Endodermal cell (in vitro differentiated cells): ENCODE results near the gene EPS8L2. TPM values are rescaled to one million over a fixed set of nuclear protein-coding genes. Genes with fewer than 3 reads are reported as not detected.

Experiments used
- DNase-seq: peaks from one replicate; pipeline ENCODE4 v3.0.0-alpha.2; 2017
- H3K27ac ChIP-seq: 2 replicates; pipeline ENCODE4 v1.5.1; 2013; ENCODE audit warnings: mild to moderate bottlenecking, low read depth, low read length, moderate library complexity
- H3K27me3 ChIP-seq: 2 replicates; pipeline ENCODE4 v1.6.1; 2013; ENCODE audit warnings: mild to moderate bottlenecking, low read length, moderate library complexity; ENCODE audit not compliant: insufficient read depth, control insufficient read depth, poor library complexity, severe bottlenecking
- H3K36me3 ChIP-seq: 2 replicates; pipeline ENCODE4 v1.7.0; 2013; ENCODE audit warnings: mild to moderate bottlenecking, low read length, moderate library complexity; ENCODE audit not compliant: control insufficient read depth, insufficient read depth
- H3K4me1 ChIP-seq: one replicate; pipeline ENCODE4 v1.7.0; 2013; ENCODE audit warnings: low read length; ENCODE audit not compliant: control insufficient read depth, insufficient read depth
- H3K4me3 ChIP-seq: 2 replicates; pipeline ENCODE4 v1.5.1; 2013; ENCODE audit warnings: mild to moderate bottlenecking, low read length, moderate library complexity
- H3K9ac ChIP-seq: 2 replicates; pipeline ENCODE4 v1.6.1; 2013; ENCODE audit warnings: mild to moderate bottlenecking, low read length, moderate library complexity; ENCODE audit not compliant: poor library complexity, severe bottlenecking; ENCODE audit errors: extremely low read depth
- H3K9me3 ChIP-seq: 2 replicates; pipeline ENCODE4 v1.6.1; 2013; ENCODE audit warnings: mild to moderate bottlenecking, low read length, moderate library complexity; ENCODE audit not compliant: control insufficient read depth
- H3K27ac Mint-ChIP-seq: 2 replicates; pipeline ENCODE4 v1.8.0; 2020; ENCODE audit warnings: mixed read lengths
- H3K27me3 Mint-ChIP-seq: 2 replicates; pipeline ENCODE4 v1.8.0; 2021; ENCODE audit warnings: mild to moderate bottlenecking, mixed read lengths; ENCODE audit not compliant: insufficient read depth
- H3K36me3 Mint-ChIP-seq: 2 replicates; pipeline ENCODE4 v1.8.0; 2020; ENCODE audit warnings: low read depth, mixed read lengths
- H3K4me1 Mint-ChIP-seq: 2 replicates; pipeline ENCODE4 v1.8.0; 2020; ENCODE audit warnings: mixed read lengths
- H3K4me3 Mint-ChIP-seq: 2 replicates; pipeline ENCODE4 v1.8.0; 2020; ENCODE audit warnings: mild to moderate bottlenecking, moderate library complexity, mixed read lengths
- H3K9me3 Mint-ChIP-seq: 2 replicates; pipeline ENCODE4 v1.8.0; 2020; ENCODE audit warnings: mild to moderate bottlenecking, mixed read lengths
- WGBS, 2 experiments: methylation state at CpG; one replicate each; pipeline versions ENCODE4 v1.1.5 to v1.1.7; 2013; ENCODE audit warnings: missing lambda C conversion rate in 2 of 2, mixed read lengths in 1 of 2; ENCODE audit not compliant: insufficient coverage in 1 of 2, insufficient read length in 1 of 2; 5-methylcytosine and 5-hydroxymethylcytosine counted together
- total RNA-seq, 2 donors: library from RNA; stranded (reverse); fragmentation: NEBNext Ultra II Directional in 1 of 2; extraction: Animal tissue kit (Norgen Biotek cat#: 25700) in 1 of 2; gene quantifications; 2 replicates in 1 of 2; 3 replicates in 1 of 2; pipeline ENCODE4 v1.2.1, GENCODE V29; 2021
- TF ChIP-seq, protein P1 (sequence below): fragments of 200-600 bp; sonication (generic); conservative IDR thresholded peaks from 2 replicates; pipeline ENCODE4 v1.5.0; 2021; ENCODE audit warnings: antibody characterized with exemption, mild to moderate bottlenecking

The EPS8L2 gene
- total RNA-seq, 2 donors from 2014 or later, result 26.2 to 28.0 TPM

DNA sequence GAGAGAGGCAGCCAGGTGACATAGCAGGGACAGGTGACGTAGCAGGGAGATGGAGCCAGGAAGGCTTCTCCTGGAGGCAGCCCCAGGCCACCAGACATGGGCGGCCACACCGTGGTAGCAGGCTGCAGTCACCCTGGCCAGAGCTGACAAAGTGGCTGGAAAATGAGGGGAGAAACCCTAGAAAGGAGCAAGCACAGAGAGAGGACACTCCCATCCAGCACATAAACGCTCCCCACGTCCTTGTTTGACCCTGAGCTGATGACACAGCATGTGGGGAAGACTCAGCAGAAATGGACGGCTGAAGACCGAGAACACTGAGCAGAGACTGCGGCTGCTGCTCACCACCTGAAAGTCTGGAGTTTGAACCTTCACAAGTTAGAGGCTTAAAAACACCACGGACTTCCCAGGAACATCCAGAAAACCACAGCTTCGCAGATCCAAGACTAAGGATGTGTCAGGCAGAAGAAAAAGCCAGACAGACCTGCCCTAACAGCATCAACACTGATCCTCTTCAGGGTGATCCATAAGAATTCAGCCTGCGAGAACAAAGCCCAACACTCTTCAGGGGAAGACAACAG, 40.2 kb upstream of the EPS8L2 start:
- Mint-ChIP-seq H3K4me1 (no peaks in the 10 kb centered on the region), H3K4me3 (no peak overlapping the region), H3K9me3 (no peaks in the 10 kb centered on the region), H3K27me3 (no peaks in the 10 kb centered on the region), H3K36me3 (peaks cover 33% of the 10 kb centered on the region), H3K27ac (peak overlapping the region; percentile 64)
- TF ChIP-seq, protein P1, sequence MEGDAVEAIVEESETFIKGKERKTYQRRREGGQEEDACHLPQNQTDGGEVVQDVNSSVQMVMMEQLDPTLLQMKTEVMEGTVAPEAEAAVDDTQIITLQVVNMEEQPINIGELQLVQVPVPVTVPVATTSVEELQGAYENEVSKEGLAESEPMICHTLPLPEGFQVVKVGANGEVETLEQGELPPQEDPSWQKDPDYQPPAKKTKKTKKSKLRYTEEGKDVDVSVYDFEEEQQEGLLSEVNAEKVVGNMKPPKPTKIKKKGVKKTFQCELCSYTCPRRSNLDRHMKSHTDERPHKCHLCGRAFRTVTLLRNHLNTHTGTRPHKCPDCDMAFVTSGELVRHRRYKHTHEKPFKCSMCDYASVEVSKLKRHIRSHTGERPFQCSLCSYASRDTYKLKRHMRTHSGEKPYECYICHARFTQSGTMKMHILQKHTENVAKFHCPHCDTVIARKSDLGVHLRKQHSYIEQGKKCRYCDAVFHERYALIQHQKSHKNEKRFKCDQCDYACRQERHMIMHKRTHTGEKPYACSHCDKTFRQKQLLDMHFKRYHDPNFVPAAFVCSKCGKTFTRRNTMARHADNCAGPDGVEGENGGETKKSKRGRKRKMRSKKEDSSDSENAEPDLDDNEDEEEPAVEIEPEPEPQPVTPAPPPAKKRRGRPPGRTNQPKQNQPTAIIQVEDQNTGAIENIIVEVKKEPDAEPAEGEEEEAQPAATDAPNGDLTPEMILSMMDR, result no peak
- no peaks in the 10 kb centered on the region for H3K4me1 ChIP-seq
- no peaks in the 10 kb centered on the region for H3K27me3 ChIP-seq
- no peak overlapping the region for H3K27ac ChIP-seq
- no peak overlapping the region for H3K4me3 ChIP-seq
- peaks cover 22% of the 10 kb centered on the region for H3K36me3 ChIP-seq
- 93% methylated on average over 8 to 11 of the region's 11 CpGs for WGBS, 2 experiments
- H3K9ac ChIP-seq, result no peak overlapping the region
- no peaks in the 10 kb centered on the region for H3K9me3 ChIP-seq
- no peak for DNase-seq

DNA sequence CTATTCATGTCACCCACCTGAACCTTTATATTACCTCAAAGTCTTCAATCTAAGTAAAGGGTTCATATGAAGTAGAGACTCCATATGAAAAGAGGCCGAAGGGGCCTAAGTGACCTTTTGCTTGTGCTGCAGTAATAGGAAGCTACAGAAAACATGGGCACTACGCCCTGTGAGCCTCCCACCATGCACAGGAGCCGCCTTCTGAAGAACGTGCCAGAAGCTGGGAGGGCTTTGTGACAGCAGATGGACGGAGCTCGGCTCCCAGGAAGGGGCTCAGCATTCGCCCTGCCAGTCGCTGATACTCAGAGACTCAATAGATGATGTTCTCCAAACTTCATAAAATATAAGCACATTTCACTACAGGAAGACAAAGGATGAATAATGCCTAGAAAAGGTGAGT, 32.2 kb upstream of the EPS8L2 start:
- Mint-ChIP-seq H3K4me1 (no peaks in the 10 kb centered on the region), H3K27me3 (no peaks in the 10 kb centered on the region), H3K4me3 (no peak overlapping the region), H3K9me3 (no peaks in the 10 kb centered on the region), H3K36me3 (peaks cover 54% of the 10 kb centered on the region), H3K27ac (no peak overlapping the region)
- Histone ChIP-seq H3K4me1 (no peaks in the 10 kb centered on the region), H3K4me3 (no peak overlapping the region), H3K9me3 (no peaks in the 10 kb centered on the region), H3K27me3 (no peaks in the 10 kb centered on the region), H3K9ac (no peak overlapping the region), H3K36me3 (peaks cover 34% of the 10 kb centered on the region), H3K27ac (no peak overlapping the region)
- TF ChIP-seq, protein P1, result no peak
- 81 to 90% methylated on average over 4 to 8 of the region's 8 CpGs for WGBS, 2 experiments
- no peak for DNase-seq

DNA sequence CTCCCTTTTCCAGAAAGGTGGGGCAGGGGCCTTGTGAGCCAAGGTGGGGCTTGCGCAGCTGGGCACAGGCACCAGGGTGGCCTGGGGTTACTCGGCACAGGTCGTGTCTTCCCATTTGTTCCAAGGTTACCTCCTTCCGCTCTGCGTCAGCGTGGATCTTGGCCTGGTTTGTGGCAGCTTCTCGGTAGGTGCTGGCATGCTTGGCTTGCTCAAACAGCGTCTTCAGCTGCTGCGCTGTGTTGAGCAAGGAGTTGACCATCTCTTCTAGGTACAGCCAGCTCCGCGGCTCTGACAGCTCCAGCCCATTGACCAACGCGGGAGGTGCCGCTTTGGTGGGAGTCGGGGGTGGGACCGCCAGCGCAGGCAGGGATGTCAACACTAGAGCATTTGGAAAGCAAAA, 31.6 kb upstream of the EPS8L2 start:
- DNase-seq, result no peak
- no peak overlapping the region for H3K27ac Mint-ChIP-seq
- TF ChIP-seq, protein P1, result no peak

More for the DNA sequence above, 31.6 kb upstream of the EPS8L2 start:
- H3K27ac ChIP-seq, result no peak overlapping the region
- H3K4me1 Mint-ChIP-seq, result no peaks in the 10 kb centered on the region
- H3K9ac ChIP-seq, result no peak overlapping the region
- H3K4me1 ChIP-seq, result no peaks in the 10 kb centered on the region
- 92 to 95% methylated on average over 16 to 17 of the region's 17 CpGs for WGBS, 2 experiments
- peaks cover 58% of the 10 kb centered on the region for H3K36me3 Mint-ChIP-seq
- H3K36me3 ChIP-seq, result peaks cover 36% of the 10 kb centered on the region
- no peaks in the 10 kb centered on the region for H3K27me3 Mint-ChIP-seq
- H3K9me3 Mint-ChIP-seq, result no peaks in the 10 kb centered on the region
- H3K4me3 Mint-ChIP-seq, result no peak overlapping the region
- H3K4me3 ChIP-seq, result no peak overlapping the region
- H3K27me3 ChIP-seq, result no peaks in the 10 kb centered on the region
- no peaks in the 10 kb centered on the region for H3K9me3 ChIP-seq
